ENCODE measurements around the gene VPS45.
A peak's percentile ranks its signal among the peaks of the same experiment; 100 is the strongest.
"Not testable (repeated sequence)": the region's sequence is repeated elsewhere in the genome, so short reads cannot be mapped to it uniquely, and the experiment has no call there.

VPS45 gene, protein sequence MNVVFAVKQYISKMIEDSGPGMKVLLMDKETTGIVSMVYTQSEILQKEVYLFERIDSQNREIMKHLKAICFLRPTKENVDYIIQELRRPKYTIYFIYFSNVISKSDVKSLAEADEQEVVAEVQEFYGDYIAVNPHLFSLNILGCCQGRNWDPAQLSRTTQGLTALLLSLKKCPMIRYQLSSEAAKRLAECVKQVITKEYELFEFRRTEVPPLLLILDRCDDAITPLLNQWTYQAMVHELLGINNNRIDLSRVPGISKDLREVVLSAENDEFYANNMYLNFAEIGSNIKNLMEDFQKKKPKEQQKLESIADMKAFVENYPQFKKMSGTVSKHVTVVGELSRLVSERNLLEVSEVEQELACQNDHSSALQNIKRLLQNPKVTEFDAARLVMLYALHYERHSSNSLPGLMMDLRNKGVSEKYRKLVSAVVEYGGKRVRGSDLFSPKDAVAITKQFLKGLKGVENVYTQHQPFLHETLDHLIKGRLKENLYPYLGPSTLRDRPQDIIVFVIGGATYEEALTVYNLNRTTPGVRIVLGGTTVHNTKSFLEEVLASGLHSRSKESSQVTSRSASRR

DNA sequence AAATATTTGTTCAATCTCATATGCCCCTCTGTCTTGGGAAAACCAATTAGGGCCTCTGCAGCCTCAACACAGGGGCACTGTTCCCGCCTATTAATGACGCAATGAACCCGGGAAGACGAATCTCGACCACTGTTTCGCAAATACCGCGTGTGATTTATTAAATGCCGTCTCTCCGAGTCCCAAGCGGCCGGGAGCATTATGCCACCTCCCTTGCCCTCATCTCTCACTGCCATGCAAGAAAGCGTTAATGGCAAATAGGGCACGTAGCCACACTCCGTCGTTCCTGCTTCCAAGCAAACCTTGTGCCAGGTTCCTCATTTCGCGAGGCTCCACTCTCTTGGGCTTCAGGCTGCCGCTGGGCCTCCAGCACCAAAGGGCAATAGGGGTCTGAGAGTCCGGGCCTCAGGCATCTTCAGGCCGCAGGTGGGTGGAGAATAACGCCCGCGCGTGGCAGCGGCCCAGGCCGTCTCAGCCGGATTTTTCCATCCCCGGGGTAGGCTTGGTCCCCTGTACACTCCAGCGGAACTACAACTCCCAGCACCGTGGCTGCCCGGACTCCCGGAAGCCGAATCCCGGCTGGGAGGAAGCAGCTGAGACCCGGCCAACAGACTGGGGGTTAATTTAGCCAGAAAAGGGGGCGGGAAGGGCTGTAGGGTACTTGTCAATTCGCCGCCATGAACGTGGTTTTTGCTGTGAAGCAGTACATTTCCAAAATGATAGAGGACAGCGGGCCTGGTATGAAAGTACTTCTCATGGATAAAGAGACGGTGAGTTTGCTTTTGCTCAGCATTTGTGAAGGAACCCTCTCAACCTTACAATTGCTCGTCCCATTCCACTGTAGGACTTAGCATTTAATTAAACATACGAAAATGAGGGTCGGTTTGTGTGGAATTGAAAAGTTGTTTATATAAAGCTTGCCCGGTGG, at the start of gene VPS45:
VPS45 (plus strand) TSS at position 593 of the 925 bp plus-strand sequence; CDS start at position 675, 82 bp downstream.
- DNase-seq (ENCODE audit: low spot score), result peak; percentile 95

DNA sequence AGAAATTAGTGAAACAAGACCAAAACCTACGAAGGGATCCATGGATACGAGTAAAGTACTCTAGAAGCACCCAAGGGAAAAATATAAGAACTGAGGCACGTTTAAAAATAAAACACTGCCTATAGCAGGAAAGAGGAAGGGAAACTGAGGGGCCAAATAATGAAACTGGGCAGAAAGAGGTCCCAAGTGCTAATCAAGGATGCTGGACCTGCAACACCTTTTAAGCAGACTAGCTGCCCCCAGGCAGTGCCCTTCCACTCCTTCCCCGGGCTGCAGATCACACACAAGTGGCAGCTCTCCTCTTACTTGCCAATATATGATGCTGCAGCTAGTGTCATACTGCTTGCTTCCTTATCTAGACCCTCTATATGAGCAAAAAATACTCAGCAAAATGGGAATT, 49.4 kb upstream of the VPS45 start:
- DNase-seq (ENCODE audit: low spot score), result no peak

- DNase-seq (ENCODE audit: low spot score), result no peak
These were observed 46.9 kb upstream of the VPS45 start for GRCh38 chr1:150020711-150021110.

DNA sequence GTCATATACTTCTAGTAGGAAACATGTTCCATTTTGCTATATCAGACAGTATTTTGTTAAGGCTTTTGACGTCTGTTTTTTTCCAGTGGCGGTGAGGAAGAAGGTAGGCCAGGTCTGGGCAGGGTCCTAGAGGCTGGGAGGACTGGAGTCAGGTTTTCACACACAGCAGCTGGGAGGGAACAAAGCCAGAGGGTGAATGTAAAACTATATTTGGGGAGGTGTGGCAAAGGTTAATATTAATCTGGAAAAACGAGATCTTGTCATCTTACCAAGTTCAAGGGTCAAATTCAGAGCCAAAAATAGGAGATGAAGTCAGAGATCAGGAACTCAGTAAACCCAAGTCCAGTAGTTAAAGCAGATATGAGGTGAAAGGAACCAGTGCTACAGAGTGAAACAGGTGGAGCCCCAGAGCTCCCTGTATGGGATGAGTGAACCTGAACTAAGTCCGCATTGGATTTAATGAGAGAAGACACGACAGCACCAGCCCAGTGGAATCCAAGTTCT, 46.3 kb upstream of the VPS45 start:
- no peak for DNase-seq (ENCODE audit: low spot score)

- no peak for DNase-seq (ENCODE audit: low spot score)
These were observed 45.2 kb upstream of the VPS45 start for GRCh38 chr1:150022357-150022756.

- DNase-seq (ENCODE audit: low spot score), result peak; percentile 51
These were observed 43.4 kb upstream of the VPS45 start for GRCh38 chr1:150024156-150024555.

- no peak for DNase-seq (ENCODE audit: low spot score)
These were observed 39.3 kb upstream of the VPS45 start for GRCh38 chr1:150028322-150028721.

DNA sequence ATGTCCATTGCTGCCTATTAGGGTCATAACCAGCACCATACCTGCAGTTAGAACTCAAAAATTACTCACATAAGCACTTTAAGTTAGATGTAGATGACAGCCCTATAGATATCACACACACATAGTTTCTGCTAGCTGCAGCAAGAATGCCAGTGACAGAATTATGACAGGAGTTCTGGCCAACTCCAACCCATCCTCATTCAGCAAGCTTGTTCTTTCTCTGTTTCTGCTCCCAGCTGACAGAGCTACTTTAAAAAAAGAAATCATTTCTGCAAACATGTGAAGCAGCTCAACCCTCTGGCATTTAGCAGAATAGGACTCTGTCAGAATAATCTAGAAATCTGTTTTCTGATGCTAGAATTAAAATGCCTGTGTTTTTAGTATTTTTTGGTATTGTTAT, 33.2 kb upstream of the VPS45 start:
- DNase-seq (ENCODE audit: low spot score), result no peak

DNA sequence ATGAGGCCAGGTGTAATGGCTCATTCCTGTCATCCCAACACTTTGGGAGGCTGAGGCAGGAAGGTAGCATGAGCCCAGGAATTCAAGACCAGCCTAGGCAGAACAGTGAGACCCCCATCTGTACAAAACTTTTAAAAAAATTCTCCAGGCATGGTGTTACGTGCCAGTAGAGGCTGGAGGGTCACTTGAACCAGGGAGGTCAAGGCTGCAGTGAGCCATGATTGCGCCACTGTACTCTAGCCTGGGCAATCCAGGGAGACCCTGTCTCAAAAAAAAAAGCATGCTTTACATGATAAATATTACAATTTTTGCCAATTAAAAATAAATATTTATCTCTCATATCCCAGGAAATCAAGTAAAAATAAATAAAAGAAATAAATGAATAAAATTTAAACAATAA, 17.6 kb upstream of the VPS45 start:
- no peak for DNase-seq (ENCODE audit: low spot score)

DNA sequence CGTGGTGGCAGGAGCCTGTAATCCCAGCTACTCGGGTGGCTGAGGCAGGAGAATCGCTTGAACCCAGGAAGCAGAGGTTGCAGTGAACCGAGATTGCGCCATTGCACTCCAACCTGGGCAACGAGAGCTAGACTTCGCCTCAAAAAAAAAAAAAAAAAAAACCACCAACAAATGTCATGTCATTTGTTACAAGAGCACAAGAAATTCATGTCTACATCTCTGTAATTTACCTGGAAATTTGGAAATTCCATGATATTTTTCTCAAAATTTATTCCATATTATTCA, 16.5 kb upstream of the VPS45 start:
- no peak for DNase-seq (ENCODE audit: low spot score)

GRCh38 chr1:150051905-150052412, 15.6 kb upstream of the VPS45 start:
- DNase-seq (ENCODE audit: low spot score), result not testable (repeated sequence)

DNA sequence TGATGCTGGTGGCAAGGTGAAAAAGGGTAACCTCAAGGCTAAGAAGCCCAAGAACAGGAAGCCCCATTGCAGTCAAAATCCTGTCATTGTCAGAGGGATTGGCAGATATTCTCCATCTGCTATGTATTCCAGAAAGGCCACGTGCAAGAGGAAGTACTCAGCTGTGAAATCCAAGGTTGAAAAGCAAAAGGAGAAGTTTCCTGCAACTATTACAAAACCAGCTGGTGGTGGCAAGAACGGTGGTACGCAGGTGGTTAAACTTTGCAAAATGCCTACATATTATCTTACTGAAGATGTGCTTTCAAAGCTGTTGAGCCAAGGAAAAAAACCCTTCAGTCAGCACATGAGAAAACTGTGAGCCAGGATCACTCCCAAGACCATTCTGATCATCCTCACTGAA, 13.7 kb upstream of the VPS45 start:
- DNase-seq (ENCODE audit: low spot score), result no peak

GRCh38 chr1:150055507-150055906, 12.1 kb upstream of the VPS45 start:
- not testable (repeated sequence) for DNase-seq (ENCODE audit: low spot score)

DNA sequence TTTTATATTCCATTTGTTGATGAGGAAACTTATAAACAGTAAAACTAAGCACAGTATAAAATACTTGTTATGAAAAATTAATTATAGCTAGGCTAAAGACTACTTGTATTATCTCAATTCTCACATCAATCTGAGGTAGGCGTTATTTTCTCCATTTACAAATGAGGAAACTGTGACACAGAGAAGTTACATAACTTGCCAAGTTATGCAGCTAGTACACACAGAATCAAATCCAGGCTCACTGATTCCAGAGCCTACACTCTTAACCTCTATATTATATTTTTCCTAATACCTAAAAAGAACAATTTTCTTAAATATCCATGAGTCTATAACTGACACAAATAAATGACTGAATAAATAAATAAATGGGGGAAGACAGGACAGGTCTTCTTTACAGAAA, 11.2 kb upstream of the VPS45 start:
- DNase-seq (ENCODE audit: low spot score), result no peak

GRCh38 chr1:150060260-150060659, 7.3 kb upstream of the VPS45 start:
- DNase-seq (ENCODE audit: low spot score), result no peak

DNA sequence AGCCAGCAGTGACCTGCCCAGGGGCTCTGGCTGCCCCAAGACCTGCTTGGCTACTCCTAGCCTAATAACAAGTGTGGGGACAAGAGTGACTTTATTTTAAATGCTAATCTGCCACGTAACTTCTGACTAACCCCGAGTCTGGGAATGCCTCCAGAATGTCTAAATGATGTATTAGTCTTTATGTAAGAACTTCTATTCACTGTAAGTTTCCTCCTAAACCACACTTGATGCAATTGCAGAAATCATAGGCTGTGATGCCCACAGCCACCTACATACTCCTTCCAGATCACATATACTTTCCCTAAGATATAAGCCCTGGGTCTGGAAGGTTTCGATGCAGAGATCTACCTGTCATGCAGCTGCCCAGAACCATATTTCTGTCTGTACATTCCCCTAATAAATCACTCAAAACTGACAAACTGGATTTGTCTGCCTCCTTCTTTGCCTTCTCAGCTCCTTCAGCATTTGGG, 5.9 kb upstream of the VPS45 start:
- DNase-seq (ENCODE audit: low spot score), result no peak

- no peak for DNase-seq (ENCODE audit: low spot score)
These were observed 5.5 kb upstream of the VPS45 start for GRCh38 chr1:150062113-150062512.

DNA sequence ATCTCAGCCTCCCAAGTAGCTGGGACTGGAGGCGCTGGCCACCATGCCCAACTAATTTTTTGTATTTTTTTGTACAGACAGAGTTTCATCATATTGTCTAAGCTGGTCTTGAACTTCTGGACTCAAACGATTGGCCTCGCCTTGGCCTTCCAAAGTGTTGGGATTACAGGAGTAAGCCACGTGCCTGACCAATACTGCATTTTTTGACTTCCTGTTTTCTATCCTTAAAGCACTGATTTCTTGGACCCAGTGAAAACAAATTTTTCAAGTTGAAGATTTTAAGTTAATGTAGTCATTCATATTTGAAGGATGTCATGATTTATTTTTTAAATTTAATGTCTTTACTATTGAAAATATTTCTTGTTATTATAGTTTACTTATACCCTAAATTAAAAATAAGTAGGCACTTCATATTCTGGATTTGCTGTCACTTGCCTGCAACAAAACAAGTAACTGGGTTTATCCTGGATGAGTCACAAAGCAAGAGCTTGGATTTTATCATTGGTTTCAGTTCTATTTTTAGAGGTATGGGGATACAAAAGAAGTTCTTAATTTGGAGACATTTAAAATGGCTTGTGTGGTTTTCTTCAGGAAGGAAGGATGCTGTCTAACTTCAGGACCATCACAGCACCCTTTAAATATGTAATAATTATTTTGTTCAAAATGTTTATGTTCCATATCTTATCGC, 2.2 kb upstream of the VPS45 start:
- DNase-seq (ENCODE audit: low spot score), result no peak

- no peak for DNase-seq (ENCODE audit: low spot score)
These were observed 1.2 kb upstream of the VPS45 start for GRCh38 chr1:150066328-150066727.

DNA sequence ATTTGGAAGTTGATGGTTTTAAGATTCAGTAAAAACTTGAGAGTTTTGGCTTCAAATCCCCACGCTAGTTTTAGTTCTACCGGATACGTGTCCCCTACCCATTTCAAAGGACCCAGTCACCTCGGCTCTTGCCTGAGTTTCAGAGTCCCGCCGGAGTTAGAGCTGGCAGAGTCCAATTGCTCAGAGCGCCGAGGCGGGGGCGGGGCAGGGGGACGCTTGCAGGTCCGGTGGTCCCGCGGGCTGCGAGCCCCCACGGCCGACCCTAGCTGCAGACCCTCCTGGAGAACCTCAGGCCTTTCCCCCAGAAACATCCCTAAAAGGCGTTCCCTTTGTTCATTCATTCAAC, 765 bp upstream of the VPS45 start:
- peak; percentile 79 for DNase-seq (ENCODE audit: low spot score)

- DNase-seq (ENCODE audit: low spot score), result no peak
These were observed 496 bp downstream of the VPS45 start for GRCh38 chr1:150068109-150068435.

- no peak for DNase-seq (ENCODE audit: low spot score)
These were observed 2.3 kb downstream of the VPS45 start for GRCh38 chr1:150069923-150070322.

All from D341Med (cell line).